Heart left ventricle (tissue), 13 donors: Measurements from ENCODE around the gene PPM1D.
A peak's percentile ranks its signal among the peaks of the same experiment; 100 is the strongest.

Source experiments
- POLR2A ChIP-seq, 2 donors: fragments of 450-650 bp; IDR thresholded peaks; one replicate each; pipeline ENCODE4 v1.6.1; 2017; ENCODE audit warnings: antibody characterized with exemption in 2 of 2, mild to moderate bottlenecking in 2 of 2, moderate library complexity in 2 of 2
- TF ChIP-seq, protein P1 (sequence below), 12 donors: fragments of 200-600 bp; sonication (generic) in 4 of 12; IDR thresholded peaks; one replicate each; pipeline versions ENCODE4 v1.5.0 to v1.8.0; 2018 to 2022; ENCODE audit warnings: antibody characterized with exemption in 12 of 12, mild to moderate bottlenecking in 5 of 12
- donor health status: ischemic (EF 13 %, LVEDD 7.1; RV severe dilation, severe dysfunction).
- donor health status: DM: no; HTN: yes; CAD: no.
- donor health status: DM: no; HTN: no; CAD: no.
- donor health status: ischemic (EF 25% LVEDD 6.9; RV normal size, moderate dysfunction).
- donor health status: ischemic (EF 25% LVEDD 5.7; RV mildly dilated, moderate dysfunction).
- donor health status: ischemic (EF 35%, LVEDD 5.7; RV mildly dilated, moderate dysfunction).
- donor health status: nonischemic (EF 11% LVEDD 7.7; RV severe dilation, severe dysfunction).
- donor health status: DM: yes; HTN: yes; CAD: no.
- donor health status: PGD.
- donor health status: ischemic (EF 29% LVEDD 5.4; RV normal size, mild dysfunction).
- donor health status: nonischemic (EF 23%, LVEDD 6.1; RV moderate dilation, normal function).

DNA sequence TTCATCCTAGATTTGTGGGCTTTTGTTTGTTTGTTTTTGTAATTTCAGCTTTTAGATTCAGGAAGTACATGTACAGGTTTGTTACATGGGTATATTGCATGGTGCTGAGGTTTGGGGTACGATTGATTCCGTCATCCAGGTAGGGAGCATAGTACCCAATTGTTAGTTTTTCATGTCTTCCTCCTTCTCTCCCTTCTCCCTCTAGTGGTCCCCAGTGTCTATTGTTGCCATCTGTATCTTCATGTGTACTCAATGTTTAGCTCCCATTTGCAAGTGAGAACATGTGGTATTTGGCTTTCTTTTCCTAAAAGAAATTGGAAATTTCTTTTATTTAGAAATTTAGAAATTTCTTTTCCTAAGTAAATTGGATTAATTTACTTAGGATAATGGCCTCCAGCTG is 40.5 kb downstream of the PPM1D start:
- TF ChIP-seq, protein P1, sequence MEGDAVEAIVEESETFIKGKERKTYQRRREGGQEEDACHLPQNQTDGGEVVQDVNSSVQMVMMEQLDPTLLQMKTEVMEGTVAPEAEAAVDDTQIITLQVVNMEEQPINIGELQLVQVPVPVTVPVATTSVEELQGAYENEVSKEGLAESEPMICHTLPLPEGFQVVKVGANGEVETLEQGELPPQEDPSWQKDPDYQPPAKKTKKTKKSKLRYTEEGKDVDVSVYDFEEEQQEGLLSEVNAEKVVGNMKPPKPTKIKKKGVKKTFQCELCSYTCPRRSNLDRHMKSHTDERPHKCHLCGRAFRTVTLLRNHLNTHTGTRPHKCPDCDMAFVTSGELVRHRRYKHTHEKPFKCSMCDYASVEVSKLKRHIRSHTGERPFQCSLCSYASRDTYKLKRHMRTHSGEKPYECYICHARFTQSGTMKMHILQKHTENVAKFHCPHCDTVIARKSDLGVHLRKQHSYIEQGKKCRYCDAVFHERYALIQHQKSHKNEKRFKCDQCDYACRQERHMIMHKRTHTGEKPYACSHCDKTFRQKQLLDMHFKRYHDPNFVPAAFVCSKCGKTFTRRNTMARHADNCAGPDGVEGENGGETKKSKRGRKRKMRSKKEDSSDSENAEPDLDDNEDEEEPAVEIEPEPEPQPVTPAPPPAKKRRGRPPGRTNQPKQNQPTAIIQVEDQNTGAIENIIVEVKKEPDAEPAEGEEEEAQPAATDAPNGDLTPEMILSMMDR (IDR thresholded peaks at IDR 0.05): peak in 6 of 12 donors; percentile 10 to 23 (median 20)
- no peak for TF ChIP-seq POLR2A (IDR thresholded peaks at IDR 0.05)
